ENCODE data around the gene IARS2.

Gene IARS2

GRCh38 chr1:220182111-220182510 lies 88.2 kb downstream of the IARS2 start:
- TF ChIP-seq, protein P1, sequence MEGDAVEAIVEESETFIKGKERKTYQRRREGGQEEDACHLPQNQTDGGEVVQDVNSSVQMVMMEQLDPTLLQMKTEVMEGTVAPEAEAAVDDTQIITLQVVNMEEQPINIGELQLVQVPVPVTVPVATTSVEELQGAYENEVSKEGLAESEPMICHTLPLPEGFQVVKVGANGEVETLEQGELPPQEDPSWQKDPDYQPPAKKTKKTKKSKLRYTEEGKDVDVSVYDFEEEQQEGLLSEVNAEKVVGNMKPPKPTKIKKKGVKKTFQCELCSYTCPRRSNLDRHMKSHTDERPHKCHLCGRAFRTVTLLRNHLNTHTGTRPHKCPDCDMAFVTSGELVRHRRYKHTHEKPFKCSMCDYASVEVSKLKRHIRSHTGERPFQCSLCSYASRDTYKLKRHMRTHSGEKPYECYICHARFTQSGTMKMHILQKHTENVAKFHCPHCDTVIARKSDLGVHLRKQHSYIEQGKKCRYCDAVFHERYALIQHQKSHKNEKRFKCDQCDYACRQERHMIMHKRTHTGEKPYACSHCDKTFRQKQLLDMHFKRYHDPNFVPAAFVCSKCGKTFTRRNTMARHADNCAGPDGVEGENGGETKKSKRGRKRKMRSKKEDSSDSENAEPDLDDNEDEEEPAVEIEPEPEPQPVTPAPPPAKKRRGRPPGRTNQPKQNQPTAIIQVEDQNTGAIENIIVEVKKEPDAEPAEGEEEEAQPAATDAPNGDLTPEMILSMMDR (conservative IDR thresholded peaks at IDR 0.05): no peak
- TF ChIP-seq ZFX (IDR thresholded peaks at IDR 0.05): no peak
- no peak overlapping the region for H3K27ac ChIP-seq

DNA sequence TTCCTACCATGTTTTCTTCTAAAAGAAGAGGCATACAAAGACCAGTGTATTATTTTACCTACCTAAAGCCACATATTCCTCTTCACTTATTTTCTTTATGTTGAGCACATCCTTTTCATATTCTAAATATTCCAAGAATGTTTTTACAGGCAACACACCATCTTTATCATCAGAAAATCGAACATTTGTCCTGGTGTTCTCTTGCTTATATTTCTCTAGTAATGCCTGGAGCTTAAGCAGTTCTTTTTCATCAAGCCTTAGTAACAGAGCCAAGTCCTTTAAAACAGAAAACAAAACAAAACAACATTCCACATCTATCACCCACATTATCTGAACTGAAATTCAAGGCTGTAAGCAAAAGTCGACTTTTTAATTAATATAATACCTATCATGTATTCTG lies 88.7 kb downstream of the IARS2 start:
- TF ChIP-seq, protein P1 (conservative IDR thresholded peaks at IDR 0.05): no peak
- TF ChIP-seq ZFX (IDR thresholded peaks at IDR 0.05): no peak
- H3K27ac ChIP-seq: no peak overlapping the region

GRCh38 chr1:220184506-220184905 lies 90.6 kb downstream of the IARS2 start:
- no peak overlapping the region for H3K27ac ChIP-seq
- no peak for TF ChIP-seq ZFX (IDR thresholded peaks at IDR 0.05)

GRCh38 chr1:220186752-220187151 lies 92.8 kb downstream of the IARS2 start:
- H3K27ac ChIP-seq: no peak overlapping the region
- TF ChIP-seq, protein P1 (conservative IDR thresholded peaks at IDR 0.05): no peak

DNA sequence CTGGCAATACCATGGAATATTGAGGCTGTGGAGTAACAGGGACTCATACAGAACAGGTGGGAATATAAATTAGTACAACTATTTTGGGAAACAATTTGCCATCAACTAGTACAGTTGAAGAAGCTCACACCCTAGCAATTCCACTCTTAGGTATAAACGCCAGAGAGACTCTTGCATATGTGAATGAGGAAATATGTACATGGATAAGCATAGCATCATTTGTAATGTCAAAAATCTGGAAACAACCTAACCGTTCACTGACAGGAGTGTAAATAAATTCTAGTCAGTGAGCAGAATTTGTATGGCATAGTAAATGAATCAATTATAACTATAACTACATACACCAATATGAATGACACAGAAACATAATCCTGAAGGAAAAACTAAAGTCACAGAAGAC lies 94.6 kb downstream of the IARS2 start:
- no peak overlapping the region for H3K27ac ChIP-seq
- no peak for TF ChIP-seq ZFX (IDR thresholded peaks at IDR 0.05)
- TF ChIP-seq, protein P1 (conservative IDR thresholded peaks at IDR 0.05): no peak

DNA sequence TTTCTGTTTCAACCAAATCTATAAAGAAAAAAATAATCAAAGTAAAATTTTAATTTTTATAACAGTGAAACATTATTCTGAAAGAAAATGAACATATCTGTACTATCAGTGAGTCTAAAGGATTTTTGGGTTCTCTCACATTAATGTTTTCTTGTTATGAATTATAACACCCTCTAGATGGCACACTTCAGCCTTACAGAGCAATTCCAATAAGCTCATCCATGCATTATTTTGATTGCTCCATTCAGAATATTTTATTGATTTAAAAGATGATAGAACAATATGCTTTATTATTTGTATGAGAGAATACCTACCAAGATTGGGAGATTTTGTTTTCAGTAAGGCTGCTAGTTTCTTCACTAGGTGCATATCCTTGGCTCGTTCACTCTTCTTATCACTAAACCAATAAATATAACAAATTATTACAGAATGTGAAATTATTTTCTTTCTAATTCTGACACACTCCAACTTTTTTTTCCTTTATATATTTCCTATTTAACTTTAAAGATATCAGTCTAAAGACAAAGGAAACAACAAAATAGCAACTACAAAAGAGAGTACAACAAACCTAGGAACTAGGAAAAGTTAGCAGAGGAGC lies 95.9 kb downstream of the IARS2 start:
- H3K27ac ChIP-seq: no peak overlapping the region
- TF ChIP-seq ZFX (IDR thresholded peaks at IDR 0.05): no peak
- TF ChIP-seq, protein P1 (conservative IDR thresholded peaks at IDR 0.05): peak; percentile 85

DNA sequence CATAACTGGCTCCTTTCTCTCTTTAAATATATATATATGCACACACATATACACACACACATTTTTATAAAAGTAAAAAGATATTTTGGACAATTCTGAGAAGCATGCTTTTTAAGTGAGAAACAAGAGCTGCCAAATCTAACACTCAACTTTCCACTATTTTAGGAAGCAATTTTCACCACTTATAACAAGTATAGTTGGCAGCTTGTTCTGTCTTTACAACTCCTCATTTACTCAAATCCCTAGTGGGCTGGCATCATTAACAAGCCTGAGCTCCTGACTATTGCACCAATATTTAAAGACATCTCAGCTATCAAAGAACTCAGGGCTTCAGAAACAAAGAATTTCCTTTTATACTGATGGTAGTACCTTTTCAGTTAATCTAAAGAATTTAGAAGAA lies 101.8 kb downstream of the IARS2 start:
- no peak for TF ChIP-seq ZFX (IDR thresholded peaks at IDR 0.05)
- TF ChIP-seq, protein P1 (conservative IDR thresholded peaks at IDR 0.05): no peak
- H3K27ac ChIP-seq: no peak overlapping the region

All from C4-2B (cell line).